HG03108 (cell line): ENCODE measurements around the gene DIO3.

Experiments used
- ATAC-seq: cut with Tn5 transposase; IDR thresholded peaks from one replicate; pipeline ENCODE4 v1.9.1; 2021; ENCODE audit warnings: moderate library complexity; ENCODE audit not compliant: unreplicated experiment

DIO3 gene

GRCh38 chr14:101561145-101561896 lies at the start of gene DIO3:
TSS of gene DIO3 (plus strand) at chr14:101561495.
- ATAC-seq = no peak

GRCh38 chr14:101511620-101512375 lies 49.5 kb upstream of the DIO3 start:
- ATAC-seq = no peak

- no peak for ATAC-seq
These were observed 49.0 kb upstream of the DIO3 start for GRCh38 chr14:101512376-101512695.

- no peak for ATAC-seq
These were observed 47.2 kb upstream of the DIO3 start for GRCh38 chr14:101514136-101514535.

GRCh38 chr14:101516401-101516800 lies 44.9 kb upstream of the DIO3 start:
- ATAC-seq = no peak

- ATAC-seq = no peak
These were observed 42.5 kb upstream of the DIO3 start for GRCh38 chr14:101518611-101519473.

GRCh38 chr14:101520621-101521472 lies 40.4 kb upstream of the DIO3 start:
- no peak for ATAC-seq

GRCh38 chr14:101521473-101521915 lies 39.8 kb upstream of the DIO3 start:
- no peak for ATAC-seq

GRCh38 chr14:101521978-101522377 lies 39.3 kb upstream of the DIO3 start:
- ATAC-seq = no peak

- no peak for ATAC-seq
These were observed 35.4 kb upstream of the DIO3 start for GRCh38 chr14:101525640-101526527.

- no peak for ATAC-seq
These were observed 33.3 kb upstream of the DIO3 start for GRCh38 chr14:101527987-101528386.

- ATAC-seq = no peak
These were observed 32.2 kb upstream of the DIO3 start for GRCh38 chr14:101529079-101529478.

- no peak for ATAC-seq
These were observed 27.1 kb upstream of the DIO3 start for GRCh38 chr14:101534198-101534597.

- no peak for ATAC-seq
These were observed 26.1 kb upstream of the DIO3 start for GRCh38 chr14:101535232-101535631.

- no peak for ATAC-seq
These were observed 25.5 kb upstream of the DIO3 start for GRCh38 chr14:101535701-101536207.

GRCh38 chr14:101537286-101537685 lies 24.0 kb upstream of the DIO3 start:
- no peak for ATAC-seq

- no peak for ATAC-seq
These were observed 22.4 kb upstream of the DIO3 start for GRCh38 chr14:101538878-101539277.

- ATAC-seq = no peak
These were observed 21.4 kb upstream of the DIO3 start for GRCh38 chr14:101539880-101540279.
